HL-60/S4 treated with retinoic acid at 250 ng/mL for 4 days and 3 days (cell line): ENCODE results near the gene PPM1L.
"Not testable (repeated sequence)": the region's sequence is repeated elsewhere in the genome, so short reads cannot be mapped to it uniquely, and the experiment has no call there.

Source experiments
- in situ Hi-C: fragments of 300-500 bp; cut with MboI; formaldehyde crosslinking; loops from 2 replicates; pipeline ENCODE4 v1.7.0; 2022; ENCODE audit warnings: low sequenced_read_pairs

The PPM1L gene

GRCh38 chr3:161020256-161020655 is 264.2 kb downstream of the PPM1L start:
- in situ Hi-C loops: no loop called here

GRCh38 chr3:161025911-161026310 is 269.9 kb downstream of the PPM1L start:
- in situ Hi-C loops: no loop called here

GRCh38 chr3:161026612-161027510 is 270.8 kb downstream of the PPM1L start:
- in situ Hi-C loops: no loop called here

- in situ Hi-C loops: no loop called here
These were observed 272.6 kb downstream of the PPM1L start for GRCh38 chr3:161028555-161029153.

- in situ Hi-C loops: no loop called here
These were observed 275.1 kb downstream of the PPM1L start for GRCh38 chr3:161031134-161031533.

GRCh38 chr3:161034913-161035550 is 279.0 kb downstream of the PPM1L start:
- in situ Hi-C loops: not testable (repeated sequence)

GRCh38 chr3:161035711-161036110 is 279.7 kb downstream of the PPM1L start:
- in situ Hi-C loops: no loop called here

GRCh38 chr3:161038725-161039124 is 282.7 kb downstream of the PPM1L start:
- in situ Hi-C loops: no loop called here

- in situ Hi-C loops: no loop called here
These were observed 286.0 kb downstream of the PPM1L start for GRCh38 chr3:161042023-161042501.

GRCh38 chr3:161043336-161044035 is 287.5 kb downstream of the PPM1L start:
- in situ Hi-C loops: no loop called here

- in situ Hi-C loops: no loop called here
These were observed 293.7 kb downstream of the PPM1L start for GRCh38 chr3:161049683-161050248.

GRCh38 chr3:161050935-161051334 is 294.9 kb downstream of the PPM1L start:
- in situ Hi-C loops: no loop called here

GRCh38 chr3:161051856-161052255 is 295.8 kb downstream of the PPM1L start:
- in situ Hi-C loops: no loop called here

GRCh38 chr3:161054860-161055604 is 299.0 kb downstream of the PPM1L start:
- in situ Hi-C loops: no loop called here

- in situ Hi-C loops: no loop called here
These were observed 308.4 kb downstream of the PPM1L start for GRCh38 chr3:161064413-161064812.

- in situ Hi-C loops: no loop called here
These were observed 310.9 kb downstream of the PPM1L start for GRCh38 chr3:161066930-161067329.

- in situ Hi-C loops: no loop called here
These were observed 311.3 kb downstream of the PPM1L start for GRCh38 chr3:161067335-161067734.

GRCh38 chr3:161069511-161070251 is 313.6 kb downstream of the PPM1L start:
- in situ Hi-C loops: no loop called here

GRCh38 chr3:161070252-161070930 is 314.4 kb downstream of the PPM1L start:
- in situ Hi-C loops: no loop called here
